GDM1 (cell line): ENCODE measurements around the gene SIRPB1.
"Not testable (repeated sequence)": the region's sequence is repeated elsewhere in the genome, so short reads cannot be mapped to it uniquely, and the experiment has no call there.

ENCODE experiments used
- DNase-seq: peaks from one replicate; lab custom pipeline; 2025; lab: John Stamatoyannopoulos, UW

SIRPB1 gene

DNA sequence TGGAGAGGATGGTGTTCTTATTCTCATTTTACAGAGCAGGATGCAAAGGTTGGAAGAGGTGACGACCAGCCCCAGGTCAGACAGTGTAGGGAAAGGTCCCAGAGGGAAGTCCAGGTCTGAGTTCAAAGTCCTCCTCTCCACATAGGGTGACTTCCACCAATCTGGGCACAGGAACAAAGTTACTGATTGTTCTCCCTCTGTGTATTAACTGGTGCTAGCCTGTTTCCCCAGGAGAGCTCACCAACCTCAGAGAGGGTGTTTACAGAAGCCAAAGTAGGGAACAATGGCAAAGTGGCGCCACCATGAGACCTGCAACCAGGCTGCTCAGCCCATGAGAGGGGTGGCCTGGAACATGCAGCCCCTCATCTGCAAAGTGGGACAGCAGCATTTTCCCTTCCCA lies 16.8 kb upstream of the SIRPB1 start:
- no peak for DNase-seq

DNA sequence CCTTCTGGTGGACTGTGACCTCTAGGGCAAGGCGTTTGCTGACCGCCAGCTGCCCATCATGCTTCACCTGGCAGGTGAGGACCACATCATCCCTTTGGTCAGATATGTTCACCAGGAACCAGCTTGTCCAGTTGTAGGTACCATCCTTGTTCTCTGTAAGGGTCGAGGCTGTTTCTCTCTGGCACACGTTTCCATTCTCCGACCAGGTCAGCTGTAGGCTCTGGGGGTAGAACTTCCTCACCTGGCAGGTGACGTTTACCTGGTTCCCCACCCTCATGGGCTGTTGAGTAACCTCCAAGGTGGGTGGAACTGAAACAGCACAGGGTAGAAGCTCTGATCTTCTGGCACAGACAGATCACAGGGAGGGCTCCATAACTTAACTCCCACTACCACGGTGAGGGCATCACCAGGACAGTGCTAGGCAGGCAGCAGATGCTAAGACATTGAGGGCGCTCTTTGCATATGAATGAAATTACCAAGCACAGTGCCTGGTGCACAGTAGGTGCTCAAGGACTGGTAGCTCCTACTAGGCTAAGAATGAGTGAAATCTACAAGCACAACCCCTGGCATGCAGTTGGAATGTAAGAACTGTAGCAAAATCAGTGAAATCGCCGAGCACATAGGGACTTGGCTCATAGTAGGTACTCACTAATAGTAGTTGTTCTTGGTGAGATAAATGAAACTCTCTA lies 15.6 kb upstream of the SIRPB1 start:
- no peak for DNase-seq

DNA sequence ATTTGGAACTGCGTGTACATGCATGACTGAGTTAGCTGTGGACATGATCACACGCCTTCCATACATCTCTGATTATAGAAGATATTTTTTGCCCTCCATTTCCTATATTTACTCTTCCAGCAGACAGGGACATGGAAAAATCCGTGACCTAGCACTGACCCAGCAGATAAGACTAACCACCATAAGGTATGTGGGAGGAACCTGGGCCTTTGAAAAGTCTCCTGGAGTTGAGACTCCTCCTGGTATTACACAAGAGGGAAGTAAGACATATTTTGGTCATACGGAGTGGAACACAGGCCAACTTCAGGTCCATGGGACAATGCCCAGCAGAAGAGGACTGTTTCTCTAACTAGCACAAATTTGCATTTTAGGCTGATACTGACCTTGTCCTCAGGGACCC lies 13.7 kb upstream of the SIRPB1 start:
- DNase-seq: no peak

DNA sequence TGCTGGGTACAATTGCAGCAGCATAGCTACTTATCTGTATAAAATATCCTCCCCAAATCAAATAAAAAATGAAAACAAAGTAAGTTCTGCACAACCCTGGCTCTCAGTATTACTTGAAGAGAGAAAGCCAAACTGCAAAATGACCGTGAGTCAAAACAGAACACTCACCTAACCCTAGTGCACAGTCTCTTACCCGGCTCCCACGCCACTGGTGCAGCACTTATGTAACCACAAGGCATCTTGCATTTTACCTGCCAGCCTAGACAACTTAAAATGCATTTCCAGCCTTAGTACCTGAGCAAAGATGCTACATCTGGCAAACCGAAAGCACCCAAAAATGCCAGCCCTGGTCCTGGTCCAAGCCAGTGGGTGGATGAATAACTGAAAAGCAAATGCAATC lies 12.4 kb upstream of the SIRPB1 start:
- DNase-seq: no peak

DNA sequence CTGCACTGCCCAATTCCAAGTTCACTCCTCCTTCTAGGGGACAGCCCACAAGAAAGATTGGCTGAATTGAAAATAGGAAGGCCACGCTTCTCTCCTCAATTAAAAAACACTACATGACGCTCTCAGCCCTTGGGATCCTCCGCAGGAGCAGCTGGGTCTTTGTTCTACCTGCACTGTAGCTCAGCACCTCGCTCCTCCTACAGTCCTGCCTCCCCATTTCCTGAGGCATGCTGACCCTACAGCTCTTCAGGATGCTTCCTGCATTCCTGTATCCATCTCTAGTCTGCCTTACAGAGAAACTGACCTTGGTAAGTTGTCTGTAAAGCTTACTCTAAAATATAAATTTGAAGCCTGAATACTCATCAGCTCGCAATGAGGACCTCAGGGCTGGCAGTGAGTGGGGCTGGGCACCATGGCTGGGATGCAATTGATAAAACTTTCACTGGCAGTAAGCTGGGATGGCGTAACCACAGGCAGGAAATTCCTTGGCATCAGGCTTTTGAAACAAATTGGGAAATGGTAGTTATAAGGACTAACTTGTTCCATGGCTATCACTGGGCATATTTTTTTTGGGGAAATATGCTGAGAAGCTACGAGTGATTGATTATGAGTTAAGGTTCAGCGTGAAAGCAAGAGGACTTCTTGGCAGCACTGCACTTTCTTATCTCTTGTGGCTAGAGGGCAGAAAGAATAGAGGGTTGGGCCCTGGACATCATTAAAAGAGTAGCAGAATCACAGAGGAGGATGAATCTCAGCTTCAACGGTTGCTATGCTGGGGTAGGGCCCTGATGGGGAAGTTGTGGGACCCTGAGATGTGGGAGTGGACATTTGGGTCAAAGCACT lies 11.7 kb upstream of the SIRPB1 start:
- no peak for DNase-seq

- DNase-seq: no peak
These were observed 10.4 kb upstream of the SIRPB1 start for GRCh38 chr20:1630186-1630585.

GRCh38 chr20:1629321-1629720 lies 9.5 kb upstream of the SIRPB1 start:
- DNase-seq: no peak

- DNase-seq: no peak
These were observed 8.8 kb upstream of the SIRPB1 start for GRCh38 chr20:1628621-1629020.

- DNase-seq: no peak
These were observed 7.4 kb upstream of the SIRPB1 start for GRCh38 chr20:1627200-1627550.

DNA sequence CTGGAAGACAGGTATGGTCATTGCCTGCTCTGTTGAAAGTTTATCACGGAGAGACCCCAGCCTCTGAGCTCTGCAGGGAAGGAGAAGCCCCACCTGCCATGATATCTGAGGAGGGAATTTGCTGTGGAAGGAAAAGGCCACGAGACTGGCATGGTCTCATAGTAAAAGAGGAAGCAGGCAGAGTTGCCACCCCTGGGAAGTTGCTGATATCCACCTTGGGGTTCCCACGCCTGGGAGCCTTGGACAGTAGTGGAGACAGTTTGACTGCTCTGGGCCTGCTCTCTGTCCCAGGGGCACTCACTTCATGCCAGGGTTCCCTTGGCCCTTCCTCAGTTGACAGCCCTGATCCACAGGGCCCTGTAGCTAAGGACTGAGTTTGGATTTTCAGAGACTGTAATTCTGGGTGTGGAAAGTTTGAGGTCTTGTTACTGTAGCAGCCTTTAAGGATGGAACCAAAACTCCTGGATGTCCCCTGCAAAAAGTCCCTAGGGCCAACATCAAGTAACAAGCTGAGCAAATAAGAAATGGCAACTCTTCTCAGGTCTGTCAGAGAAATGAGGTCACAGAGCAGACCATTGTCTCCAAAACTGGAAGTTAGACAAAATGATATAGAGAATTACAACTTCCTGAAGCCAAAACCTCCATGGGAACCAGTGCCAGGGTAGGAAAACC lies 6.9 kb upstream of the SIRPB1 start:
- no peak for DNase-seq

- DNase-seq: no peak
These were observed 5.4 kb upstream of the SIRPB1 start for GRCh38 chr20:1625083-1625690.

- no peak for DNase-seq
These were observed 3.8 kb upstream of the SIRPB1 start for GRCh38 chr20:1623501-1624205.

DNA sequence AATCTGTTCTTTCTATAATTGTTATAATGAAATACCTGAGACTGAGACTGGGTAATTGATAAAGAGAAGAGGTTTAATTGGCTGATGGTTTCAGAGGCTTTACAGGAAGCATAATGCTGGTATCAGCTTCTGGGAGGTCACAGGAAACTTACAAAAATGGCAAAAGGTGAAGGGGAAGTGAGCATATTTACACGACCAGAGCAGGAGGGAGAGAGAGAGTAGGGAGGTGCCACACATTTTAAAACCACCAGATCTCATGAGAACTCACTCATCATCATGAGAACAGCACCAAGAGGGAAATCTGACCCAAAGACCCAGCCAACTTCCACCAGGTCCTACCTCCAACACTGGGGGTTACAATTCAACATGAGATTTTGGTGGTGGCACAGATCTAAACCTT lies 2.6 kb upstream of the SIRPB1 start:
- no peak for DNase-seq

- no peak for DNase-seq
These were observed 1.5 kb upstream of the SIRPB1 start for GRCh38 chr20:1621316-1621715.

DNA sequence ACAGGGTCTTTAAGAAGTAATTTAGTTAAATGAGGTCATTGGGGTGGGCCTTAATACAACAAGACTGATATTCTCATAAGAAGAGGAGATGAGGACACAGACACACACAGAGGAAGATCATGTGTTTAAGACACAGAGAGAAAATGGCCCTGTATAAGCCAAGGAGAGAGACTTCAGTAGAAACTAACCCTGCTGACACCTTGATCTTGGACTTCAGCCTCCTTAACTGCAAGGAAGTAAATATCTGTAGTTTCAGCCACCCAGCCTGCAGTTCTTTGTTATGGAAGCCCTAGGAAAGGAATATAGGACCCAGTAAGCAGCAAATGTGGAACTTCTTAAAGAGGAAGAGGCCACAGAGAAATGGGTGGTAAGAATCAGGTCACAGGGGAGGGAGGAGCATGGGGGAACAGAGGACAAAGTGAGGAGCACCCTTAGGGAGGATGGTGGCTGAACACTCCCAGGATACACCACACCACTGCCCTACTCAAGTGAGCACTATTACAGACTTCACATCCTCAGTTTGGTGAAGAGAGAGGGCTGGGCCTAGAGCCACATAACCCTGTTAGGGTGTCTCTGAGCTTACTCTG lies 762 bp downstream of the SIRPB1 start:
- no peak for DNase-seq

GRCh38 chr20:1618479-1618878 lies 1.3 kb downstream of the SIRPB1 start:
- DNase-seq: no peak

- DNase-seq: no peak
These were observed 2.9 kb downstream of the SIRPB1 start for GRCh38 chr20:1616858-1617434.

DNA sequence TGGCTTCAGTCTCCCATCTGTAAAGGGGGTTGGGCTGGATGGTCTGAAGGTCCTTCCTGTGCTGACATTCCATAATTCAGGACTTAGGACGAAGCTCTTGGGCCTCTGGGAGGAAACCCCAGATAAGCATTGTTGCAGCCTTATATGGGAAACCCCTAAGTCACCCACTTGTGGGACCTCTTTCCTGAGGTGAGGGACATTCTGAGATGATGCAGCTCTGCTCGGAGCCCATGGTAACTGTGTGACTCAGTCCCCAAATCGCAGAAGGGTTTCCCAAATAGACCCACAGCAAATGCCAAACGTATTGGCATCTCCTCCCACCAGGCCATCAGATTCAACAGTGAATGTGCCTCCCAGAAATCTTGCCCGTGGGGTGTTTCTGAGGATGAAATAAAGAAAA lies 9.4 kb downstream of the SIRPB1 start:
- not testable (repeated sequence) for DNase-seq

- not testable (repeated sequence) for DNase-seq
These were observed 11.0 kb downstream of the SIRPB1 start for GRCh38 chr20:1608678-1609347.

DNA sequence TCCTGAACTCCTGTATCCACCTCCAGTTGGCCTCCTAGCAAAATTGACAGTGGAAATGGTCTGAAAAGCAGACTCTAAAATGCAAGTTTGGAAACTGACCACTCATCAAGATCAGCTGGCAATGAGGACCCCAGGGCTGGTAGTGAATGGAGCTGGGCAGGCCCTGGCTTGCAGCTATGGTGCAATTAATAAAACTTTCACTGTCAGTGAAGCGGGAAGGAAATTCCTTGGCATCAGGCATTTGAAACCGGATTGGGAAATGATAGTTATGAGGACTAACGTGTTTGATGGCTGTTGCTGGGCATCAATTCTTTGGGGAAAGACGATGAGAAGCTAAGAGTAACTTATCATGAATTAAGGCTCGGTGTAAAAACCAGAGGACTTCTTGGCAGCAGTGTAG lies 19.1 kb downstream of the SIRPB1 start:
- DNase-seq: no peak

DNA sequence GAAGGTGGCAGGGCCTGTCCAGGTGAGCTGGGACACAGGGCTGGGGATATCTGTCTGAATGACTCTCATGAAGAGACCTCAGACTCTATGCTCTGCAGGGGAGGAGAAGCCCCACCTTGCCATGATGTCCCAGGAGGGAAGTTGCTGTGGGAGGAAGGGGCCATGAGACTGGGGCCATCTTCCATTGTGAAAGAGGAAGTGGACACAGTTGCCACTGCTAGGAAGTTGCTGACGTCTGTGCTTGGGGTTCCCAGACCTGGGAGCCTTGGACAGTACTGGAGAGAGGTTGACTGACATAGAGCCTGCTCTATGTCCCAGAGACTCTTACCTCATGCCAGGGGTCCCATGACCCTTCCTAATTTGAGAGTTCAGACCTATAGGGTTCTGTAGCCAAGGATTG lies 24.5 kb downstream of the SIRPB1 start:
- no peak for DNase-seq
